WTC11 (cell line): ENCODE results near the gene RSPRY1. TPM values are rescaled to one million over a fixed set of nuclear protein-coding genes. Genes with fewer than 3 reads are reported as not detected.
A peak's percentile ranks its signal among the peaks of the same experiment; 100 is the strongest.

Source experiments
- ATAC-seq: fragments of 200-7000 bp; cut with Tn5 transposase; 2 replicates; pipeline ENCODE4 v1.10.0; 2021; ENCODE audit warnings: mild to moderate bottlenecking, moderate library complexity
- CTCF ChIA-PET: fragments of 300-600 bp; sonication (Branson Sonifier 250); formaldehyde crosslinking; loops from one replicate; lab custom pipeline; 2021; ENCODE audit warnings: antibody characterized with exemption; lab: Charles Lee
- POLR2A ChIA-PET: fragments of 350-600 bp; sonication (Branson Sonifier 250); formaldehyde crosslinking; loops from one replicate; lab custom pipeline; 2021; ENCODE audit warnings: antibody characterized with exemption; lab: Charles Lee
- DNase-seq: peaks from one replicate; pipeline ENCODE4 v3.0.0; 2021; ENCODE audit warnings: low spot score
- H3K27ac Mint-ChIP-seq: 2 replicates; pipeline ENCODE4 v1.8.0; 2021; ENCODE audit warnings: mixed read lengths
- H3K27me3 Mint-ChIP-seq: 2 replicates; pipeline ENCODE4 v1.8.0; 2021; ENCODE audit warnings: low read depth, mild to moderate bottlenecking, moderate library complexity, mixed read lengths
- H3K36me3 Mint-ChIP-seq: 2 replicates; pipeline ENCODE4 v1.8.0; 2021; ENCODE audit warnings: mixed read lengths
- H3K4me1 Mint-ChIP-seq: 2 replicates; pipeline ENCODE4 v1.8.0; 2022; ENCODE audit warnings: mixed read lengths
- H3K4me3 Mint-ChIP-seq: 2 replicates; pipeline ENCODE4 v1.8.0; 2021; ENCODE audit warnings: mild to moderate bottlenecking, moderate library complexity, mixed read lengths
- H3K9me3 Mint-ChIP-seq: 2 replicates; pipeline ENCODE4 v1.8.0; 2021; ENCODE audit warnings: mixed read lengths
- ATF3 ChIP-seq: sonication (generic); formaldehyde crosslinking; conservative IDR thresholded peaks from 2 replicates; pipeline ENCODE4 v1.8.1; 2022; ENCODE audit warnings: mild to moderate bottlenecking, missing genetic modification reagents
- CREM ChIP-seq: sonication (generic); formaldehyde crosslinking; IDR thresholded peaks from 2 replicates; pipeline ENCODE4 v1.8.1; 2022; ENCODE audit warnings: mild to moderate bottlenecking, missing genetic modification reagents, moderate library complexity
- CTCF ChIP-seq: fragments of 200-600 bp; IDR thresholded peaks from 2 replicates; pipeline ENCODE4 v1.8.0; 2022; ENCODE audit warnings: antibody characterized with exemption
- GTF2I ChIP-seq: fragments of 250-450 bp; sonication (Bioruptor Pico); conservative IDR thresholded peaks from 2 replicates; pipeline ENCODE4 v1.4.0; 2021; ENCODE audit warnings: mild to moderate bottlenecking
- JAZF1 ChIP-seq: fragments of 250-450 bp; sonication (Bioruptor Pico); IDR thresholded peaks from 2 replicates; pipeline ENCODE4 v1.9.0; 2021; ENCODE audit warnings: moderate library complexity, mild to moderate bottlenecking, inconsistent platforms
- MYBL2 ChIP-seq: sonication (generic); formaldehyde crosslinking; IDR thresholded peaks from 2 replicates; pipeline ENCODE4 v1.8.1; 2023; ENCODE audit warnings: mild to moderate bottlenecking, moderate library complexity, missing genetic modification reagents
- NFATC4 ChIP-seq: fragments of 250-450 bp; sonication (Bioruptor Pico); IDR thresholded peaks from 2 replicates; pipeline ENCODE4 v1.9.0; 2021; ENCODE audit warnings: mild to moderate bottlenecking
- NR2C2 ChIP-seq: sonication (generic); formaldehyde crosslinking; IDR thresholded peaks from 2 replicates; pipeline ENCODE4 v1.8.0; 2022; ENCODE audit warnings: mild to moderate bottlenecking, missing genetic modification reagents
- PRRX2 ChIP-seq: fragments of 250-450 bp; sonication (Bioruptor Pico); IDR thresholded peaks from 2 replicates; pipeline ENCODE4 v1.8.0; 2021; ENCODE audit warnings: mild to moderate bottlenecking
- SMAD4 ChIP-seq: sonication (generic); formaldehyde crosslinking; IDR thresholded peaks from 2 replicates; pipeline ENCODE4 v1.8.0; 2022; ENCODE audit warnings: mild to moderate bottlenecking, missing genetic modification reagents
- SP1 ChIP-seq: sonication (generic); formaldehyde crosslinking; conservative IDR thresholded peaks from 2 replicates; pipeline ENCODE4 v1.8.1; 2022; ENCODE audit warnings: missing genetic modification reagents
- STAT6 ChIP-seq: sonication (generic); formaldehyde crosslinking; conservative IDR thresholded peaks from 2 replicates; pipeline ENCODE4 v1.8.1; 2023; ENCODE audit warnings: mild to moderate bottlenecking, low read depth, missing genetic modification reagents, moderate library complexity
- TEAD4 ChIP-seq: sonication (generic); formaldehyde crosslinking; IDR thresholded peaks from 2 replicates; pipeline ENCODE4 v1.8.0; 2022; ENCODE audit warnings: mild to moderate bottlenecking, missing genetic modification reagents
- ZNF416 ChIP-seq: fragments of 250-450 bp; sonication (Bioruptor Pico); IDR thresholded peaks from 2 replicates; pipeline ENCODE4 v1.9.0; 2021; ENCODE audit warnings: mild to moderate bottlenecking, inconsistent platforms
- total RNA-seq: library from RNA; stranded (reverse); gene quantifications from 3 replicates; pipeline ENCODE4 v1.2.3, GENCODE V29; 2021
- TF ChIP-seq, protein P1 (sequence below): fragments of 250-450 bp; sonication (Bioruptor Pico); IDR thresholded peaks from 2 replicates; pipeline ENCODE4 v2.1.2; 2022; ENCODE audit warnings: mild to moderate bottlenecking, moderate library complexity
- TF ChIP-seq, protein P2 (sequence below): sonication (generic); formaldehyde crosslinking; IDR thresholded peaks from 2 replicates; pipeline ENCODE4 v1.8.0; 2023; ENCODE audit warnings: missing genetic modification reagents
- TF ChIP-seq, protein P3 (sequence below): sonication (generic); formaldehyde crosslinking; IDR thresholded peaks from 2 replicates; pipeline ENCODE4 v1.8.1; 2023; ENCODE audit warnings: mild to moderate bottlenecking, missing genetic modification reagents, moderate library complexity
- TF ChIP-seq, protein P4 (sequence below): sonication (generic); formaldehyde crosslinking; IDR thresholded peaks from 2 replicates; pipeline ENCODE4 v1.8.1; 2022; ENCODE audit warnings: missing genetic modification reagents, borderline replicate concordance

The RSPRY1 gene
- total RNA-seq, 1 experiment from 2014 or later: 26.8 TPM

GRCh38 chr16:57167538-57167937 is 18.6 kb upstream of the RSPRY1 start (continued):
- TF ChIP-seq STAT6 (CRISPR knock-in tag) (no peak), CTCF (no peak)

DNA sequence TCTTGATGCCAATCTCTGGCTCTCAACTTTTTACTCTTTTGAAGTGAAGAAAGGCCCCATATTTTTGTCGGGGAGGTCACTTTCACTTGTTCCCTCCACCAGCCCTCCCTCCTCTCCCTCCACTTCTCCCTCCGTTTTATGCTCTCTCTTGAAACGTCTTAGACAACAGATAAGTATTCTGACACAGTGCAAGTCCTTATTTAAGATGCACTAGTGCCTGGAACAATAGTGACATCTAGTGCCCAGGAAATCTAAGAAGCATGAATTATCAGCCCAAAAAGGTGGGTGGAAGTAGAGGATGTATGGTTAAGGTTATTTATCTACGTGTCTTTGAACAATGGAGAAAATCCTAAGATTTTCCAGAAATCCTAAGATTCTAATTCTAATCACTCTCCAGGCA is 18.2 kb upstream of the RSPRY1 start:
- TF ChIP-seq ZNF416 (CRISPR knock-in tag) (no peak), NR2C2 (CRISPR knock-in tag) (no peak)
- TF ChIP-seq, protein P1, sequence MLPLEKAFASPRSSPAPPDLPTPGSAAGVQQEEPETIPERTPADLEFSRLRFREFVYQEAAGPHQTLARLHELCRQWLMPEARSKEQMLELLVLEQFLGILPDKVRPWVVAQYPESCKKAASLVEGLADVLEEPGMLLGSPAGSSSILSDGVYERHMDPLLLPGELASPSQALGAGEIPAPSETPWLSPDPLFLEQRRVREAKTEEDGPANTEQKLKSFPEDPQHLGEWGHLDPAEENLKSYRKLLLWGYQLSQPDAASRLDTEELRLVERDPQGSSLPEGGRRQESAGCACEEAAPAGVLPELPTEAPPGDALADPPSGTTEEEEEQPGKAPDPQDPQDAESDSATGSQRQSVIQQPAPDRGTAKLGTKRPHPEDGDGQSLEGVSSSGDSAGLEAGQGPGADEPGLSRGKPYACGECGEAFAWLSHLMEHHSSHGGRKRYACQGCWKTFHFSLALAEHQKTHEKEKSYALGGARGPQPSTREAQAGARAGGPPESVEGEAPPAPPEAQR (CRISPR knock-in tag): no peak
- TF ChIP-seq, all 79 proteins: peak for 0
- POLR2A ChIA-PET: no interaction called here

DNA sequence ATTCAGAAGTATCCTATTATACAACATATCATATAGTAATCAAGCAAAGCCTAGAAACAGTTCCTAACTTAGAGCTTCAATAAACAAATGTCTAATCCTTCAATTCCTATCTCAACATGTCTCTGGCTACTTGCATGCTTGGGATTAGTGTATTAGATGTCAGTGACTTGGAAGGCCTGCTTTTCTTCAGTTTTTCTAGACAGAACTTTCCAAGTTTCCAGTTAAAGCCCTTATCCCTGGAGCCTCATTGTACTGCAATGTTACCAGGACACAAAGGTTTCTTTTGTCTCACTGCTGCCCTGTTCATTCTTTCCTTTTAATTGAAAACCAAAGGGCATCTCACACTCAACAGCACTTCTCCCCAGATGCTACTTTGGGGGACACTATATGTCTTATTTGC is 16.8 kb upstream of the RSPRY1 start:
- Mint-ChIP-seq H3K27me3 (no peaks in the 10 kb centered on the region), H3K9me3 (no peaks in the 10 kb centered on the region), H3K4me3 (no peak overlapping the region), H3K27ac (0 out of 2 replicates have a peak overlapping the region, but pooled peaks have one; percentile 14), H3K4me1 (0 out of 2 replicates have a peak, but pooled peaks cover 3% of the 10 kb centered on the region), H3K36me3 (peaks cover 73% of the 10 kb centered on the region)
- DNase-seq (no peak), ATAC-seq (no peak)
- no peak for TF ChIP-seq SMAD4 (CRISPR knock-in tag)
- TF ChIP-seq, protein P2, sequence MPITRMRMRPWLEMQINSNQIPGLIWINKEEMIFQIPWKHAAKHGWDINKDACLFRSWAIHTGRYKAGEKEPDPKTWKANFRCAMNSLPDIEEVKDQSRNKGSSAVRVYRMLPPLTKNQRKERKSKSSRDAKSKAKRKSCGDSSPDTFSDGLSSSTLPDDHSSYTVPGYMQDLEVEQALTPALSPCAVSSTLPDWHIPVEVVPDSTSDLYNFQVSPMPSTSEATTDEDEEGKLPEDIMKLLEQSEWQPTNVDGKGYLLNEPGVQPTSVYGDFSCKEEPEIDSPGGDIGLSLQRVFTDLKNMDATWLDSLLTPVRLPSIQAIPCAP (CRISPR knock-in tag): no peak
- TF ChIP-seq TEAD4 (CRISPR knock-in tag): no peak
- TF ChIP-seq, protein P3, sequence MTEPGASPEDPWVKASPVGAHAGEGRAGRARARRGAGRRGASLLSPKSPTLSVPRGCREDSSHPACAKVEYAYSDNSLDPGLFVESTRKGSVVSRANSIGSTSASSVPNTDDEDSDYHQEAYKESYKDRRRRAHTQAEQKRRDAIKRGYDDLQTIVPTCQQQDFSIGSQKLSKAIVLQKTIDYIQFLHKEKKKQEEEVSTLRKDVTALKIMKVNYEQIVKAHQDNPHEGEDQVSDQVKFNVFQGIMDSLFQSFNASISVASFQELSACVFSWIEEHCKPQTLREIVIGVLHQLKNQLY (CRISPR knock-in tag): no peak
- no peak for TF ChIP-seq CREM (CRISPR knock-in tag)
- TF ChIP-seq GTF2I (CRISPR knock-in tag): no peak
- no peak for TF ChIP-seq JAZF1 (CRISPR knock-in tag)
- TF ChIP-seq ATF3: no peak
- TF ChIP-seq, protein P4, sequence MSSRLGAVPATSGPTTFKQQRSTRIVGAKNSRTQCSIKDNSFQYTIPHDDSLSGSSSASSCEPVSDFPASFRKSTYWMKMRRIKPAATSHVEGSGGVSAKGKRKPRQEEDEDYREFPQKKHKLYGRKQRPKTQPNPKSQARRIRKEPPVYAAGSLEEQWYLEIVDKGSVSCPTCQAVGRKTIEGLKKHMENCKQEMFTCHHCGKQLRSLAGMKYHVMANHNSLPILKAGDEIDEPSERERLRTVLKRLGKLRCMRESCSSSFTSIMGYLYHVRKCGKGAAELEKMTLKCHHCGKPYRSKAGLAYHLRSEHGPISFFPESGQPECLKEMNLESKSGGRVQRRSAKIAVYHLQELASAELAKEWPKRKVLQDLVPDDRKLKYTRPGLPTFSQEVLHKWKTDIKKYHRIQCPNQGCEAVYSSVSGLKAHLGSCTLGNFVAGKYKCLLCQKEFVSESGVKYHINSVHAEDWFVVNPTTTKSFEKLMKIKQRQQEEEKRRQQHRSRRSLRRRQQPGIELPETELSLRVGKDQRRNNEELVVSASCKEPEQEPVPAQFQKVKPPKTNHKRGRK (CRISPR knock-in tag): no peak
- TF ChIP-seq NFATC4 (CRISPR knock-in tag): no peak
- no peak for TF ChIP-seq MYBL2
- no peak for TF ChIP-seq PRRX2
- TF ChIP-seq SP1 (CRISPR knock-in tag): no peak
- POLR2A ChIA-PET: no interaction called here
- CTCF ChIA-PET: interaction anchor here (0.7 kb wide), 1 partner anchor 501 kb away, joined by 5 read pairs; the partner anchor contains the start of gene MT1G

More for the DNA sequence above, 18.2 kb upstream of the RSPRY1 start:
- H3K4me3 Mint-ChIP-seq: no peak overlapping the region
- H3K4me1 Mint-ChIP-seq: 0 out of 2 replicates have a peak, but pooled peaks cover 3% of the 10 kb centered on the region
- peaks cover 75% of the 10 kb centered on the region for H3K36me3 Mint-ChIP-seq
- no peaks in the 10 kb centered on the region for H3K27me3 Mint-ChIP-seq
- no peaks in the 10 kb centered on the region for H3K9me3 Mint-ChIP-seq
- CTCF ChIA-PET: interaction anchor here (0.6 to 1.0 kb wide), 3 partner anchors 32 to 84 kb away, joined by 6 read pairs; no protein-coding TSS in a partner anchor
- peak; percentile 48; the same call in 1 of the 2 replicates for ATAC-seq
- no peak overlapping the region for H3K27ac Mint-ChIP-seq
- no peak for DNase-seq
